Ovary (tissue), 3 donors: ENCODE results near the gene RTP5.

ENCODE experiments used
- CTCF ChIP-seq, 3 donors: fragments of 450-650 bp in 2 of 3; fragments of 200-600 bp in 1 of 3; IDR thresholded peaks; one replicate each; pipeline versions ENCODE4 v1.5.1 to v1.8.0; 2016 to 2022; ENCODE audit warnings: antibody characterized with exemption in 3 of 3, mild to moderate bottlenecking in 1 of 3
- EP300 ChIP-seq: sonication (generic); formaldehyde crosslinking; IDR thresholded peaks from one replicate; pipeline ENCODE4 v1.6.1; 2017; ENCODE audit warnings: antibody characterized with exemption
- POLR2A ChIP-seq: fragments of 450-650 bp; IDR thresholded peaks from one replicate; pipeline ENCODE4 v1.6.1; 2017; ENCODE audit warnings: antibody characterized with exemption, mild to moderate bottlenecking, moderate library complexity
- donor health status: DM: no; HTN: no; CAD: no.

GRCh38 chr2:241903121-241904010 is 33.8 kb downstream of the RTP5 start:
- TF ChIP-seq CTCF (IDR thresholded peaks at IDR 0.05): no peak
- no peak for TF ChIP-seq EP300
- TF ChIP-seq POLR2A: no peak
